Measurements from ENCODE around the gene ZNF583.

ZNF583 gene

DNA sequence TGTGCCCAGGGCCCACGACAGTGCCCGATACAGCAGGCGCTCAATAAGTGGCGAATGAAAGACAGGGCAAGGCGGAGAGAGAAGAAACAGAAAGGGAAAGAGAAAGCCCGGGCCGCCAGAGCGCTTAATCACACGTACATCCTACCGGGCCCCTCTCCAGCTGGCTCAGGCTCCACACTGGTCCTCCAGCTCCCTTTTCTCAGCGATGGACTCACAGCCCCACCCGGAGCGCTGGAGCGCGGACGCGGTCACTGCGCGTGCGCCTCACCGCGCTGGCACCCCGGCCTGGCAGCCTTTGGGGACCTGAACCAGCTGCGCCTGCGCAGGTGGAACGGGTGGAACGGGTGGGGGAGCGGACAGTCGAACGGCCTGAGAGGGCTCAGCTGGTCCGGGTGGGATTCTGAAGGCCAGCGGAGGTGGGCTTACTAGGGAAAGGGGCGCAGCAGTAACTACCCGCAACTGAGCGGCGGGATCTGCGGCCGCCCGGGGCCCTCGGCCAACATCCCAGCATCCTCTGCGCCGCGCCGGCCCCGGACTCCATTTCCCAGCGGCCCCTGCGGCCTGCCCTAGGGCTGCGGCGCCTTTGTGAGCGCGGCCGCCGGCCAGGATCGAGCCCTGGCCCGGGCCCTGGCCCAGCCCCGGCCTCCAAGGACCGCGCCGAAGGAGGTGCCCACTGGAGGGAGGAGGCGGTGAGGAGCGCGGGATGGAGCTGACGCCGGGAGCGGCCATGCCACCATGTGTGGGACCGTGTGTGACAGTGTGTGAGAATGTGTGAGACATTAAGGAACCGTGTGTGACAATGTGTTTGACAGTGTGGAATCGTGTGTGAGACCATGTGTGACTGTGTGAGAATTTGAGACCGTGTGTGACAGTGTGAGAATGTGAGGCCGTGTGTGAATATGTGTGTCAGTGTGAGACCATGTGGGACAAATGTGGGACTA is at the start of gene ZNF583:
ZNF583 (plus strand) TSS at position 569 of the 941 bp plus-strand sequence. CDS start 2,783 bp downstream, outside the sequence.
- peak; percentile 79 for DNase-seq

DNA sequence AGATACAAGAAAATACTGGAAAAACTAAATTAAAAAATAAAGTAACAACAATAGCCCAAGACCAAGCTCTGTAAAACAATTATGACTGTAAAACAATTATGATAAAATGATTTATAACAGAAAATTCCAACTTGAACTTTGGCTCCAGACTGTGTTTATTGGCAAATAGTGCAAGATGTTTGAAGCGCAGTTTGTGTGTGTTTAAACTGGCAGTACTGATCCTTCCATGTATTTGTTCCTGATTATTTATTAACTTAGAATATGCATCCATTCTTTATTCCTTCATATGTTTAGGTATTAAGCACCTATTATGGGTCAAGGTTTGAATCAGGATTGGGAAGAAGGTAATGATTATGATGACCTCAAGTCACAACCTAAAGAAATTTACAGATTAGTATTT is 48.6 kb upstream of the ZNF583 start:
- DNase-seq: no peak

DNA sequence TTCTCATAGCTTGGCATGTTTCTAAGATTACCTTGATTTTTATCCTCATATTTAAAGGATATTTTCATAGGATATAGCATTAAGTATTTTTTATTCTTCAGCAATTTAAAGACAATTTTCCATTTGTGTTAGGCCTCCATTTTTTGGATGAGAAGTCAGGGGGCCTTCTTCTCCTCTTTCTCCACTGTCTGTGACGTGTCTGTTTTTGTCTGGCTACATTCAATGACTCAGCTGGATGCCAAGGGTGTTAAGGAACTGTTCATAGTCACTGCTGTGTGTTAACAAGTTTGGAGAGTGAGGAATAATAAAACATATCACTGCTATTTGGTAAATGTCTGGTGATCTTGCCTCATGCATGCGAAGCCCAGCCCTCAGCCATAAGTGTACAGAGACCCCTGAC is 47.2 kb upstream of the ZNF583 start:
- no peak for DNase-seq

DNA sequence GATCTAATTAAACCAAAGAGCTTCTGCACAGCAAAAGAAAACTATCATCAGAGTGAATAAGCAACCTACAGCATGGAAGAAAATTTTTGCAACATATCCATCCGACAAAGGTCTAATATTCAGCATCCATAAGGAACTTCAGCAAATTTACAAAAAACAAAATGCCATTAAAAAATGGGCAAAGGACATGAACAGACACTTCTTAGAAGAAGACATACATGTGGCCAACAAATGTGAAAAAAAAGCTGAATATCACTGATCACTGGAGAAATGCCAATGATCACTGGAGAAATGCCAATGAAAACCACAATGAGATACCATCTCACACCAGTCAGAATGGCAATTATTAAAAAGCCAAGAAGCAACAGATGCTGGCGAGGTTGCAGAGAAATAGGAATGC is 43.3 kb upstream of the ZNF583 start:
- no peak for DNase-seq

DNA sequence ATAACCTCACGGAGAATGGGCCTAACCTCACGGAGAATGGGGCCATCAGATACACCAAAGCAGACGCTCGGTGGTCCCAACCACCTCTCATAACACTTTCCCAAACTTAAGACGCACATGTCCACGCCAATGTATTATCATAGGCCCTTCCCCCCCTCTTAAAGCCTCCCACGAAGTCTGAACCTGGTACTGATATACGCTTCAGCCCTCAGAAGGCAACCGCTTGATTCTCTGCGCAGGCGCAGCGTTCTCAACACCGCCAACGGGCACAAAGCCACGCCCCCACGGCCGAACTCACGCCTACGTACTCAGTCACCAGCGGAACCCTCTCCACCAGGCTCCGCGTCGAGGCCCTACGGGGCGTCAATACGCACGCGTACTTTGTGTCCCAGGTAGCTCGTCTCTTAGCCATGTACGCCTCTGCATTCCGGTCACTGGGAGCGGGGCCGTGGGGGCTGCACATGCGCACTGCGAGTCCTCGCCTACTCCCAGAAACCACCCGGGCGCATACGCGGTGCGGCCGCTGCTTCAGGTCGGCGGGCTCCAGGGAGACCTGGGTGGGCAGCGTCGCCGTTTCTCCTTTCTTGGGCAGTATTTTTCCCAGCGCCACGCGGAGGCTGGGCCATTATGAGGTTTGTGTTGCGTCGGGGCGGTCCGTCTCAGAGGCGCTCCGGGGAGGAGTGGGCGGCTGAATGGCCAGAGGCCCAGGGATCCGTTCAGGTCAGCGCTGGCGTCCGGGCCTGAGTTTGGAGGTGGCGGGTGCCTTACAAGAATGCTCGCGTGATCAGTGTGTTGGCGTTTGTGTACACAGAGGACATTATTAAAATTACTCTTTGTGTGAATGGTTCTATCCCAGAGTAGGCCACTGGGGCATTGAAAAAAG is 36.1 kb upstream of the ZNF583 start:
- DNase-seq: peak; percentile 86

DNA sequence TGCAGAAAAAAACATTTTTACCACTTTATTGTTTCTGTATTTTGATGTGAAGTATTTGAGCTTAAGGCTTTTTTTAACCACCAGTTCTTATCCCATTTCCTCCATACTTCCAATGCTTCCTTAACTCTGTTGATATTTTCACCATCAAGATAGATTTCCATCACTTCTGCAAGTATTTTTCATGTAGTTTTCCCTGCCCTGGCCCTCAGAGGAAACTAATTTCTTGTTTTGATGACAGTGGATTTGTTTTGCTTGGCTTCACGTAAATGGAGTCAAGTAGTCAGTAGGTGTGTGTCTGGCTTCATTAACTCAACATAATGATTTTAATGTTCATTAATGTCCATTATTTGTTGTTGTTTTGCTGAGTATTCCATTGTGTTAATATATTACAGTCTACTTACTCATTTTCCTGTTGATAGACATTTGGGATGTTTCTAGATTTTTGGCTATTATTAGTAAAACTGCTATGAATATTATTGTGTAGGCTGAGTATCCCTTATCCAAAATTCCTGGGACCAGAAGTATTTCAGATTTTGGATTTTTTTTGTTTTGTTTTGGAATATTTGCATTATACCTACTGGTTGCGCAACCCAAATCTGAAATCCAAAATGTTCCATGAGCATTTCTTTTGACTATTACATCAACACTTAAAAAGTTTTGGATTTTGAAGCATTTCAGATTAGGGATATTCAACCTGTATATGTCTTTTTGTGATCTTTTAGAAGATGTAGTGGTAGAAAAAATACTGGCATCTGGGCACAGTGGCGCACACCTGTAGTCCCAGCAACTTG is 34.1 kb upstream of the ZNF583 start:
- DNase-seq: no peak

DNA sequence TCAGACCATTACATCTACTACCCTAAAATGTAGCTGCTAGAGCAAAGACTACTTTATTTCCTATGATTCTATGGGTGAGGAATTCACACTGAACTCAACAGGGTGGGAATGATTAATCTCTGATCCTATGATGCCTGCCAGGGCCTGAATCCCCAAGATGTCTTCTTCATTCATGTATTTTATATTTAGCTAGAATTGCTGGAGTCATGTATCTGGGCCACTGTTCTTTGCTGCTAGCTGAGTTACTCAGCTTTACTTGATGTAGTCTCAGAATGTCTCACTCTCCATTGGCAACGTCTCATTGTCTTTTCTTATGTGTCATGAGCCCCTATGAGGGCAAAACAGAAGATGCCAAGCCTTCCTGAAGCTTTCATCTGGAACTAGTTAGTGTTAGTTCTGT is 31.9 kb upstream of the ZNF583 start:
- no peak for DNase-seq

DNA sequence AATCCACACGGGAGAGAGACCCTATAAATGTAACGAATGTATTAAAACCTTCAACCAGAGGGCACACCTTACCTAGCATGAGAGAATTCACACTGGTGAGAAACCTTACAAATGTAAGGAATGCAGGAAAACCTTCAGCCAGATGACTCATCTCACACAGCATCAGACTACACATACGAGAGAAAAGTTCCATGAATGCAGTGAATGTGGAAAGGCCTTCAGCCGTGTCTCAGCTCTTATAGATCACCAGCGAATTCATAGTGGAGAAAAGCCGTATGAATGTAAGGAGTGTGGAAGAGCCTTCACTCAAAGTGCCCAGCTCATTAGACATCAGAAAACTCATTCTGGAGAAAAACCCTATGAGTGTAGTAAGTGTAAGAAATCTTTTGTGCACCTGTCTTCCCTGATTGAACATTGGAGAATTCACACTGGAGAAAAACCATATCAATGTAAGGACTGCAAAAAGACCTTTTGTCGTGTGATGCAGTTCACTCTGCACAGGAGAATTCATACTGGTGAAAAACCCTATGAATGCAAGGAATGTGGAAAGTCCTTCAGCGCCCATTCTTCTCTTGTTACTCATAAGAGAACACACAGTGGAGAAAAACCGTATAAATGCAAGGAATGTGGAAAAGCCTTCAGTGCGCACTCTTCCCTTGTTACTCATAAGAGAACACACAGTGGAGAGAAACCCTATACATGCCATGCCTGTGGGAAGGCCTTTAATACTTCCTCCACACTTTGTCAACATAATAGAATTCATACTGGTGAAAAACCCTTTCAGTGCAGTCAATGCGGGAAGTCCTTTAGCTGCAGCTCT is 26.8 kb upstream of the ZNF583 start:
- no peak for DNase-seq

DNA sequence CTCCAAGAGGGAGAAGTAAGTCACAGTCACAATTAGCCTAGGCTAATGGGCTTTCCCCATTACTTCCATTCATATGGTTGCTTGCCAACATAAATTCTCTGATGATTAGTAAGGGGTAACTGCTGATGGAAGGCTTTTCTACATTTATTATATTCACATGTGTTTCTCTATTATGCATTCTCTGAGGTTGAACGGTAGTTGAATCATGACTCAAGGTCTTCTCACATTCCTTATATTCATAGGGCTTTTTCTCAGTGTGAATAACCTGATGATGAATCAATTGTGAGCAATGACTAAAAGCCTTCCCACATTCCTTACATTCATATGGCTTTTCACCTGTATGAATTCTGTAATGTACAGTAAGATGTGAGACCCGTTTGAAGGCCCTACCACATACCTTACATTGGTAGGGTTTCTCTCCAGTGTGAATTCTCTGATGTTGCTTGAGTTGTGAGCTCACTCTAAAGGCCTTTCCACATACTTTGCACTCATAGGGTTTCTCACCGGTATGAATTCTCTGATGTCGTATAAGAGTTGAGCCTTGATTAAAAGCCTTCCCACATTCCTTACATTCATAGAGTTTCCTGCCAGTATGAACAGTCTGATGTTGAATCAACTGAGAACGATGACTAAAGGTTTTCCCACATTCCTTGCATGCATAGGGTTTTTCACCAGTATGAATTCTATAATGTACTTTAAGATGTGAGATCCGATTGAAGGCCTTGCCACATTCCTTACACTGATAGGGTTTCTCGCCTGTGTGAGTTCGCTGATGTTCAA is 20.1 kb upstream of the ZNF583 start:
- no peak for DNase-seq

DNA sequence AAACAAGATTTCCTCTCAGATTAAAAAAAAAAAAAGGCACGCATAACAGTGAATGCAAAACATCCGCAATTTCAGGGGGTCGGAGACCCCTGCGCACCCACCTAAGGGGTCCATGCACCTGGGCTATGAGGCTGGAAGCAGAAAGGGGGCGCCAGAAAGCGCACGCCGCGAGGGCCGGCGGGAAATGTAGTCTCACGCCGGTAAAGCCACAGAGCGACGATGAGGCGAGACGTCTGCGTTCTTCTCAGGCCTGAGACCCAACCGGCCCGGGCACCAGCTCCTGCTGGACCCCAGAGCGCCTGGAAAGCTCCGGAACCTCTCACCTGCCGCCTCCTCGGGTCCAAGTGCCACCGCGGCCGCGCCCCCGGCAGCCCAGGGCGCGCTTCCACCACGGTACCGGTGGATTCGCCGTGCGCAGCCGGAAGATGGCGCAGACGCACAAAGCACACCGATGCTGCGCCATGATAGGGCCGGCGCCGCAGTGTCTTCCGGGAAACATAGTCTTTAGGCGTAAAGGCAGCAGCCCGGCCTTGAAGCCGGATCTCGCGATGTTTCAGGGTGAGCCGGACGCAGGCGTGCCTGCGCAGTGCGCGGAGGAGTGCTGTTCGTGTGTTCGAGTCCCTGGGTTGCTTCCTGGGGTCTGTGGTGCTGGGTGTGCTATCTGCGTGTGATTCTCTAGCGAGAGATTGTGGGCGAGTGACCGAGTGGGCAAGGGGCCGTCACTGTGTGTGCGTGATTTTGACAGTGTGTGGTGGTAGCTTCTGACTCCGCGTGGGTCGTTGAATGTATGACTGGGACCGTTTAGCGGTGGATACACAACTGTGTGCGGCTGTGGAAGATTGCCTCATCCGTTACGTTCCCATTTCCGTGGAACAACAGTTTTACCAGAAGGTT is 10.8 kb upstream of the ZNF583 start, which contains the start of gene ZNF582:
ZNF582 (minus strand) TSS at position 416 of the 894 bp plus-strand sequence. CDS start 1,782 bp downstream, outside the sequence.
- peak; percentile 25 for DNase-seq

DNA sequence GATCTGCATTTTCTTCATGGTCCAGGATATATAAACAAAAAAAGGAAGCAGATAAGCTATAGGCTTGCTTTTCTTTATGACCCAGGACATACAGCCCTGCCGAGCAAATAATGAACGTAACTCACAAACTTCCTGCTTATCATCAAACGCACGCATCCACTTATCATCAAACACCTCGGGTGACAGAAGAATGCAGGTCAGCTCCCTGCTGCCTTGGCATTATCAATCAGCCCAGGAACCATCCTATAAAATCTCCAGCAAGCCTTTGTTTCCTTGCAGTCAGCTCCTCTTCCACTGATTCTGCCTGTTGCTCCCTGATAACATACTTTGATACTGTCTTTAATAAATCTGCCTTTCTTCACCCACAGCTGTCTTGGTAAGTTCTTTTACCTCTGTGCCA is 5.3 kb upstream of the ZNF583 start:
- no peak for DNase-seq

DNA sequence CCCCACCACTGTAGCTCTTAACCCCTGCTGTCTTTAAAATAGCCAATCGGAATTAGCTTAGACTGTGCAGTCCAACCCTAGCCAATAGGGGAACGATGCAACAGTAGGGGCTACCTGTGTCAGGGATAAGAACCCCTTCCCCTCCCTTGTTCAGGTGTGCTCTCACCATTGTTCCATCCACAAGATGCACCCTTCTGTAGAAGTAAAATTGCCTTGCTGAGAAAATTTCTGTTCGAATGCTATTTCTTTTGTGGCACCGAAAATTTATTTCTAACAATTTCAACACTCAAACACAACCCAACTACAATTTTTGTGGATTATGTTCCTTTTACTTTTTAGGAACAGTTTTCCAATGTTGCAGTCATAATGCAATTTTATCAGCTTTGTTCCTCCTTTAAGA is 3.6 kb upstream of the ZNF583 start:
- no peak for DNase-seq

DNA sequence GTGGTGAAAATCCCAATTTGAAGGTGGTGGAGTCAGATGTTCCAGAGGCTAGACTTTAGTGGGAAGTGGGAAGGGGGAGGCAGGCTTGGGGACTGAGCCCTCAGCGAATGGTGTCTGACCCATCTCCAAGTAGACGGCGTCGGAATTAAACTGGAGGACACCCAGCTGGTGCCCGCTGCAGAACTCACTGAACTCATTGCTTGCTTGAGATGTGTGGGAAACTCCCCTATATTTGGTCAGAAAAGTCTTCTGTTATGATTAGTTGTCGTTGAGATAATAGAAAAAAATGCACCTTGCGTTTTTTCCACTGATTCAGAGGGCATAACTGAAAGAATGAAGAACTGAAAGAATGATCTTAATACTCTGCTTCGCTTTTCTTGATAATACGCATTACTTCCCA is 871 bp upstream of the ZNF583 start:
- no peak for DNase-seq

DNA sequence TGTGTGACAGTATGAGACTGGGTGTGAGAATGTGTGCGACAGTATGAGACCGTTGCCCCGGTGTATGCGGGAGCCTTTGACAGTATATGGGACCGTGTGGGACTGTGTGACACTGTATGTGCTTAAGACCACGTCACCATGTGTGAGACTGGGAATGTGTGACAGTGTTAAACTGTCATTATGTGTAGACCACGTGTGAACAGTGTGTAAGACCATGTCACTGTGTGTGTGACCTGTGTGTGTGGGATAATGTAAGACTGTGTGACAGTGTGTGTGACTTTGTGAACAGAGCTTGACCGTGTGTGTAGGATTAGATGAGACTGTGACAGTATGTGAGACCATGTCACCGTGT is 549 bp downstream of the ZNF583 start:
- no peak for DNase-seq

DNA sequence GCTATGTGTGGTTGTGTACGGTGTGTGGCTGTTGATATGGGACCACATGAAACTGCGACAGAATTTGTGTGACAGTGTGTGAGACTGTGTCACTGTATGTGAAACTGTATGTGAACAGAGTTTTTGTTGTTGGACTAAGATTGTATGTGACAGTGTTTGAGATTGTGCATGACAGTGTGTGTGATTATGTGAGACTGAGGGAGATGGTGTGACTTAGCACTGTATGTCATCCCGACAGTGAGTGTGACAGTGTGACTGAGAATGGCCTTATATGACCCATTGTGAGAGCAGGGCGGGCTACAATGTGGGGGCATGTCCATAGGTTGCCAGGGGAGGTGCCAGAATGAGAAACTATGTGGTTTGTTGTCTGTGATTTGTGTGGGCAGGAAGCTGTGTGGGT is 930 bp downstream of the ZNF583 start:
- DNase-seq: no peak

DNA sequence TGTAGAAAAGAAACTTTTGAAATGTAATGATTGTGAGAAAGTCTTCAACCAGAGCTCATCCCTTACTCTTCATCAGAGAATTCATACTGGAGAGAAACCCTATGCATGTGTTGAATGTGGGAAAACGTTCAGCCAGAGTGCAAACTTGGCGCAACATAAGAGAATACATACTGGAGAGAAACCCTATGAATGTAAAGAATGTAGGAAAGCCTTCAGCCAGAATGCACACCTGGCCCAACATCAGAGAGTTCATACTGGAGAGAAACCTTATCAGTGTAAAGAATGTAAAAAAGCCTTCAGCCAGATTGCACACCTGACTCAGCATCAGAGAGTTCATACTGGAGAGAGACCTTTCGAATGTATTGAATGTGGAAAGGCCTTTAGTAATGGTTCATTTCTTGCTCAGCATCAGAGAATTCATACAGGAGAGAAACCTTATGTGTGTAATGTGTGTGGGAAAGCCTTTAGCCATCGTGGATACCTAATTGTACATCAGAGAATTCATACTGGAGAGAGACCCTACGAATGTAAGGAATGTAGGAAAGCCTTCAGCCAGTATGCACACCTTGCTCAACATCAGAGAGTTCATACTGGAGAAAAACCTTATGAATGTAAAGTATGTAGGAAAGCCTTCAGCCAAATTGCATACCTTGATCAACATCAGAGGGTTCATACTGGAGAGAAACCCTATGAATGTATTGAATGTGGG is 19.3 kb downstream of the ZNF583 start:
- no peak for DNase-seq

DNA sequence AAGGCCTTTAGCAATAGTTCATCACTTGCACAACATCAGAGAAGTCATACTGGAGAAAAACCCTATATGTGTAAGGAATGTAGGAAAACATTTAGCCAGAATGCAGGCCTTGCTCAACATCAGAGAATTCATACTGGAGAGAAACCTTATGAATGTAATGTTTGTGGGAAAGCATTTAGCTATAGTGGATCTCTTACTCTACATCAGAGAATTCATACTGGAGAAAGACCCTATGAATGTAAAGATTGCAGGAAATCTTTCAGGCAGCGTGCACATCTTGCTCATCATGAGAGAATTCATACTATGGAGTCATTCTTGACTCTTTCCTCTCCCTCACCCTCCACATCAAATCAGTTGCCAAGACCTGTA is 19.8 kb downstream of the ZNF583 start:
- no peak for DNase-seq

DNA sequence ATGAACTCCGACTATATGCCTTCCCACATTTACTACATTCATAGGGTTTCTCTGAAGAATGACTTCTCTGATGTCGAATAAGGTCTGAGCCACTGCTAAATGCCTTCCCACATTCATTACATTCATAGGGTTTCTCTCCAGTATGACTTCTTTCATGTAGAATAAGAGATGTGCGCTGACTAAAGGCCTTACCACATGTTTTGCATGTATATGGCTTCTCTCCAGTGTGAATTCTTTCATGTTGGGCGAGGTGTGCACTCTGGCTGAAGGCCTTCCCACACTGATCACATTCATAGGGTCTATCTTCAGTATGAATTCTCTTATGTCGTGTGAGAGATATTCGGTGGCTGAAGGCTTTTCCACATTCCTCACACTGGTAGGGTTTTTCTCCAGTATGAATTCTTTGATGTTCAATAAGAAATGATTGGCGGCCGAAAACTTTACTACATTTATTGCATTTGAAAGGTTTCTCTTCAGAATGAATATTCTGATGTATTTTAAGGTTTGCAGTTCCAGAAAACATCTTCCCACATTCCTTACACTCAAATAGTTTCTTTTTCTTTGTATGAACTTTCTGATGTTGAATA is 37.2 kb downstream of the ZNF583 start:
- DNase-seq: no peak

DNA sequence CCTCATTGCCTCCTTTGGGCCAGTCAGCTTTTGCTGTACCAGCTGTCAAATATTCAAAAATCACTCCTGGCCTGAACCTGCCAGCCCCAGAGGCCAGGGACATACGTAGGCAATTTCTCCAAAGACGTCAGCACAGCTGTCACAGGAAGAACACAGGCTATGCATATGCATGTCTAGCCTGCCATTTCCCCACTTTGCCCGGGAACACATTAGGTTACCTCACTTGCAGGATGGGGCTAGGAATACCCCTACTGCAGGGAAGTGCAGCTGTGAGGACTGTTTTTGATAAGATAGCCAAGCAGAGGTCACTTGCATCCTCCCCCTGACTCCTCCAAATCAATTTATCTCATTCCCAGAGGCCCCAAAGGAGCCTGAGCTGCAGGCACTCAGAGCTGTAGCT is 70.2 kb downstream of the ZNF583 start:
- DNase-seq: no peak

All from NCI-H1105 (cell line).